GM18498 (cell line): ENCODE results near the gene PLD3.

Source experiments
- ATAC-seq: cut with Tn5 transposase; IDR thresholded peaks from one replicate; pipeline ENCODE4 v1.9.1; 2021; ENCODE audit warnings: mild to moderate bottlenecking, moderate library complexity; ENCODE audit not compliant: unreplicated experiment

The PLD3 gene, protein sequence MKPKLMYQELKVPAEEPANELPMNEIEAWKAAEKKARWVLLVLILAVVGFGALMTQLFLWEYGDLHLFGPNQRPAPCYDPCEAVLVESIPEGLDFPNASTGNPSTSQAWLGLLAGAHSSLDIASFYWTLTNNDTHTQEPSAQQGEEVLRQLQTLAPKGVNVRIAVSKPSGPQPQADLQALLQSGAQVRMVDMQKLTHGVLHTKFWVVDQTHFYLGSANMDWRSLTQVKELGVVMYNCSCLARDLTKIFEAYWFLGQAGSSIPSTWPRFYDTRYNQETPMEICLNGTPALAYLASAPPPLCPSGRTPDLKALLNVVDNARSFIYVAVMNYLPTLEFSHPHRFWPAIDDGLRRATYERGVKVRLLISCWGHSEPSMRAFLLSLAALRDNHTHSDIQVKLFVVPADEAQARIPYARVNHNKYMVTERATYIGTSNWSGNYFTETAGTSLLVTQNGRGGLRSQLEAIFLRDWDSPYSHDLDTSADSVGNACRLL

DNA sequence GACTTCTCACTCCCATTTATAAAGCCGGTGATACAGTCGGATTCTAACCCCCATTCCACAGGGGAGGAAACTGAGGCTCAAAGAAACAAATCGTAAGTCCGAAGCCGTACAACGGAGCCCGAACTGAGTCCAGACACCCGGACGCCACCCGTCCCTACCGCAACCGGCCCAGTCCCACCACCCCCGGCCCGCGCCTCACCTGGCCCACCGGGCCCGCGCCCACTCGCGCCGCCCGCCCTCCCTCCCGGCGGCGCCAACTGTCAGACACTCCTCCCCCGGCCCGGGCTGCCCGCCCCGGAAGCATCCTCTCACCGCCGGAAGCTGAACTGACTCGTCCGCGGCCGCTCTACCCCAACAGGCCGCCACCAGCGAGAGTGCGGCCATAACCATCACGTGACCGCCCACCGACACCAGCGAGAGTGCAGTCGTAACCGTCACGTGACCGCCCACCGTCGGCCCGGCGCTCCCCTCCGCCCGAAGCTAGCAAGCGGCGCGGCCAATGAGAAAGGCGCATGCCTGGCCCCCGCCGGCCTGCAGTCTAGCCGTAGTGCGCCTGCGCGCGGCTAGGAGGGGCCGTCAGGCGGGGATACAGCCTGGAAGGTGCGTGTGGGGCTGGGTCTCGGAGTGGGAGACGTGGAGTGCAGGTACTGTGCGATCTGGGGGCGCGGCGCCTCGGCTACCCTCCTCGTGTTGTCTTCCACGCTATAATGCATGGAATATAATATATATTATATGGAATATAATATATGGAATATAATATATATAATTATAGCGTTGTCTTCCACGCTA is at the start of gene PLD3, which contains the start of gene C19orf47:
PLD3 (plus strand) TSS at position 571 of the 789 bp plus-strand sequence. CDS start 17,789 bp downstream, outside the sequence.
C19orf47 (minus strand) TSS at position 273 of the 789 bp plus-strand sequence. CDS start 6,540 bp downstream, outside the sequence.
- ATAC-seq: peak; percentile 94

DNA sequence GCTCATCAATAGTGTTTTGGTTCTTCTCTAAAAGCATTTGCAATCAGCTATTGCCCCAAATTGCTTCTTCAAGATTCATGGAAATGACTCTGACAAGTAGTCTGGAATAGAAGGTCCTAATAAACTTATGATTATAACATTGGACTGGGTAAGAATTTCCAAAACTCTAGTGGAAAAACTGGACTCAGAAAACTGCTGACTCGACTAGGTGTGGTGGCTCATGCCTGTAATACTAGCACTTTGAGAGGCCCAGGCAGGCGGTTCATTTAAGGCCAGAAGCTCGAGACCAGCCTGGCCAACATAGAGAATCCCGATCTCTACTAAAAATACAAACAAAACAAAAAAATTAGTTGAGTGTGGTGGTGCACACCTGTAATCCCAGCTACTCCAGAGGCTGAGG is 47.8 kb upstream of the PLD3 start:
- ATAC-seq: no peak

DNA sequence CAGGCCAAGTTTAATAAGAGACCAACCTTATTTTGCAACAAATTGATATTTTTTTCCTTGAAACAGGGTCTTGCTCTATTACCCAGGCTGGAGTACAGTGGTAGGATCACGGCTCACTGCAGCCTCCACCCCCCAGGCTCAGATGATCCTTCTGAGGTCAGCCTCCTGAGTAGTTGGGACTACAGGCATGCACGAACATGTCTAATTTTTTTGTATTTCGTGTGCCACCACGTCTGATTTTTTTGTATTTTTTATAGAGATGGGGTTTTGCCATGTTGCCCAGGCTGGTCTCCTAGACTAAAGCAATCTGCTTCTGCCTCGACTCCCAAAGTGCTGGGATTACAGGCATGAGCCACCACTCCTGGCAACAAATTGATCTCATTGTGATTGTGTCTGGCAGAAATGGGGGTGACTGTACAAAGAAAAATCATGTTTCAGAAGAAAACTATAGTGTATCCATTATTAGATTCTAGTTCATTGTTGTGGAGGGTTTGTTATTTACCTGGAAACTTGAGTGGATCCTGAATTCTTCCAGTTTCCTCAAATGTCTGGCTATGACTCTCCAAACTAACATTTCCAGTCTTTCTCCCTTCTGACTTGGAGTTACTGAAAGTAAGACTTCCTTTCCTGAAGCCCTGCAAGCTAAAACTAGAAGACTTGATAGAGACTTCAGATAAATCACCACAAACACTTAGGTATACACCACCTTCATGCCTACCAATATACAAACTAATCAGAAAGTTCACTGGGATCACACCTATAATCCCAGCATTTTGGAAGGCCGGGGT is 46.1 kb upstream of the PLD3 start:
- ATAC-seq: no peak

DNA sequence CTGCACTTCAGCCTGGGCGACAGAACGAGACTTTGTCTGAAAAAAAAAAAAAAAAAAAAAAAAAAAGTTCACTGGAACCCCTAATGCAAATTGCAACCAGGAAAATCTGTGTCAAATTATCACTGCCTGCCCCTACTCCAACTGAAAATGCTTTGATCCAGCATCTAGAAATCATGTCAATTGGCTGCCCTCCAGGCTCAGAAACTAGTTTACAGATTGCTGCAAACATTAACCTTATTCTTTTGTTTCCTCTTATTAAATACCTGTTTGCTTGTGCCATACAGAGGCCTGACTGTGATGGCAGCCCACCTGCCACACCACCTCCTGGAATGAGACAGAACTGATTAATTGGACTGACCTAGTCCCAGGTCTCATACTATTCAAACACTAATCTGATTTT is 44.7 kb upstream of the PLD3 start:
- ATAC-seq: no peak

DNA sequence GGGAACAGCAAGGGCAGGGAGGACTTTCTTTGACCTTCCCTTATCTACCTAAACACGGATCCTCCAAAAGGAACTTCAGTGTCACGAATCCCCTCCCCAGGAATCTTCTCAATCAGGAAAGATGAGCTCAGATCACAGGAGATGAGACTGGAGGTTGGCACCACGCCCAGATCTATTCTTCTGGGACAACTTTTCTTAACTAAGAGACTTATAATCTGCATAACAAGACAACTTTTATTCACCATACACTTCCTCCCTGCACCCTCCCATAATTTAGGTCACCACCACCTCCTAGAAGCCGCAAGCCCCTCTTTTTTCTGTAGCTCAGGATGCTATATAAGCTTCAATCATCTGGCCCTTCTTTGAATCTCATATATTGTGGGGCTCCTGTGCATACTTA is 44.2 kb upstream of the PLD3 start:
- no peak for ATAC-seq

DNA sequence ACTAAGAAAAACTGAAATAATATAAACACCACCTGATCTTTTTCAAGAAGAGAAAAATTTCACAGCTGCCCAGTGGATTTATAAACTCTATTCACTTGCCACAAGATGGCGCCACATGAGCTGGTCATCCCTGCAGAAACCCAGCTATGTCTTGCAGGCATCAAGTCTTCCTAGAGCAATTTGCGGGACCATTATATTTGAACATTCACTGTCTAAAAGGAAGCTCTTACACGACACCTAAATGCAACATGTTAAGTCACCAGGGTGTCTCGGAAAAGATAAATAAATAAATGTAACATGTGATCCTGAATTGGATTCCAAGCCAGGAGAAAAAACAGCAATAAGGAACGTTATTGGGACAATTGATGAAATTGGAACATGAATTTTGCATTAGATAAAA is 43.1 kb upstream of the PLD3 start:
- ATAC-seq: no peak

DNA sequence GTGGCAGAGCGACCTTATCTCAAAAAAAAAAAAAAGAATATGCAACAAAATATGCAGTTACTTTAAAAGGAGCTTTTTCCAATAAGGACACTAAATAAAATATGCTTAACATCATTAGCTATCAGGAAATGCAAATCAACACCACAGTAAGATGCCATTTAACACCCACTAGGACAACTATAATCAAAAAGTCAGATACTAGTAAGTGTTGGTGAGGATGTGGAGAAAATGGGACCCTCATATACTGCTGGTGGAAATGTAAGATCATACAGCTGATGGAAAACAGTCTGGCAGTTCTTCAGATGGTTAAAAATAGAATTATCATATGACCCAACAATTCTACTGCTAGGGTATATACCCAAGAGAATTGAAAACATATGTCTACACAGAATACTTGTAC is 38.8 kb upstream of the PLD3 start:
- no peak for ATAC-seq

DNA sequence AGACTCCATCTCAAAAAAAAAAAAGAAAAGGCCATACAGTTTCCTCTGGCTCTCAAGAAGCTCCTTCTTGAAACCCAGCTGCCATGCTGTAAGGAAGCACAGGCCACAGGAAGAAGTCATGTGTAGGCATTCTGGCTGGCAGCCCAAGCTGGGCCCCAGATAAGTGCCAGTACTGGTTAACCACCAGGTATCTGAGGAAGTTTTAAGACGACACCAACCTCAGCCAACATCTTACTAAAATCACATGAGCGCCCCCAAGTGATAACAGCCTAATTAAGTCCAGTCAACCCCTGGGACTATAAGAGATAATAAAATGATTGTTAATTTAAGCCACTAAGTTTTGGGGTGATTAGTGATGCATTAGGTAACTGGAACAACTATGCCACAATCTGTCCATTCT is 36.0 kb upstream of the PLD3 start:
- no peak for ATAC-seq

DNA sequence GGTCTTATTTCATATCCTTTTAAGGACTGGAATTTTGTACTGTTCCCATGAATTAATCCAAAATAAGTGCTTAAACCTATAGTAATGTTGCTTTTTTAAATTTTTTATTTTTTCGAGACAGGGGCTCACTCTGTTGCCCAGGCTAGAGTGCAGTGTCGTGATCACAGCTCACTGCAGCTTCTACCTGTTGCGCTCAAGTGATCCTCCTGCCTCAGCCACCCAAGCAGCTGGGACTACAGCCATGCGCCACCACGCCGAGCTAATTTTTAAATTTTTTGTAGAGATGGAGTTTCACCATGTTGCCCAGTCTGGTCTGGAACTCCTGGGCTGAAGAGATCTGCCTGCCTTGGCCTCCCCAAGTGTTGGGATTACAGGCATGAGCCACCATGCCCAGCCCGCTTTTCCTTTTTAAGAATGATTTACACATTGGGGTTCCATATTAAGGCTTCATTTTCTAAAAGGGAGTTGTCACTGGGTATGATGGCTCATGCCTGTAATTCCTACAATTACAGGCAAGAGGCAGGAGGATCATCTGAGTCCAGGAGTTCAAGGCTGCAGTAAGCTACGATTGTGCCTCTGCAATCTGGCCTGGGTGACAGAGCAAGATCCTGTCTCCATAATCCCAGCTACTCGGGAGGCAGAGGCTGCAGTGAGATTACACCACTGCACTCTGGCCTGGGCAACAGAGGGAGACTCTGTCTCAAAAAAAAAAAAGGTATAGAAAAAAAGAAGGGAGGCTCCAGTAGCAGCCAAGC is 35.1 kb upstream of the PLD3 start:
- no peak for ATAC-seq

DNA sequence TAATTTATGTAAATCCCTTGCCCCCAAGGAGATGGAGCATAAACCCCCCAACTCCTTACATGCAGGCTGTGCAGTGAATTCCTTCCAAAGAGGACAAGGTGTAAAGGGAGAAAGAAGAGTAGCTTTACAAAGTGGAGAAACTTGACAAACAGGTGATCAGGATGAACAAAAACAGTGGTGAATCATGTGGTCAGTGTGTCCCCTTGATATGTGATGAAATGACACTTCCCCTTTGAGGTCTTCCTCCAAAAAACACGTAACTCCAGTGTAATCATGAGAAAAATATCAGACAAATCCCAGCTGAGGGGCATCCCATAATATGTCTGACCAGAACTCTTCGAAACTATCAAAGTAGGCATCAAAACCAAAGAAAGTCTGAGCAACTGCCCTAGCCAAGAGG is 33.8 kb upstream of the PLD3 start:
- ATAC-seq: no peak

DNA sequence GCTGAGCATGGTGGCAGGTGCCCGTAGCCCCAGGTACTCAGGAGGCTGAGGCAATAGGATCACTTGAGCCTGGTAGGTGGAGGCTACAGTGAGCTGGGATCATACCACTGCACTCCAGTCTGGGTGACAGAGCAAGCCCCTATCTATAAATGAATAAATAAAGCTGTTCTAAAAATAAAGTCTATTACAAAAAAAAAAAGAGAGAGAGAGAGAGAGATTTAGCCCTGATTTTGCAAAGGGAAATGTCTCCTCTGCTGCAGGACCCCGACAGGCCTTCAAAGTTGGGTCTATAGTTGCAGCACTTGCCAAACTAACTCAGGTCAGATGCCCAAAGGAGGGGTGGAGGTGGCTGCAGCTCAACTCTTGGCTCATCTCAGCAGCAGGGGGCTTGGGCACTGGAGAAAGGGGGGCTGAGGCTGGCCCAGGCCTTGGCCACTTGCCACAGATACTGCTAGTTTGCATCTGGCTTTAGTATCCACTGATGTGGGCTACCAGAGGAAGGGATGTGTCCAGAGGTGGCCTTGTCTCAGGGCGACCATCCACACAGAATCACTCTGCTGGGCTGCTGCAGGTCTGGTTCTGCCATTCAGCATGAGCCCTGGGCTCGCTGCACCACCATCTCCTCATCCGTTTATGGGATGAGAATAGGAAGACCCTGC is 32.6 kb upstream of the PLD3 start:
- ATAC-seq: no peak

DNA sequence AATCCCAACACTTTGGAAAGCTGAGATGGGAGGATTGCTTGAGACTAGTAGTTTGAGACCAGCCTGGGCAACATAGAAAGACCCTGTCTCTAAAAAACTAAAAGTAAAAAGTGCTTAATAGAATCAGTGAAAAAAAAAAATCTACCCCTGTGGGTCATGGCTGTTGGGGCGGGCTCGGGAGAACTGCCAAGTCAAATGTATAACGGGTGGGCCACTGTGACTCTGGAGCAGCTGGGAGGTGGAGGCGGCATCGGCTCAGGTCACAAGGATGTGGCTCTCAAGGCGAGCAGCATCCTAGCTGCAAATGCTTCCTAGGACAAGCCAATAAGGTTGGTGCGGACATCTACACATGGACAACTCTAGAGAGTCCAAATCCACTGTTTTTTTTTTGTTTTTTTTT is 31.2 kb upstream of the PLD3 start:
- ATAC-seq: no peak

DNA sequence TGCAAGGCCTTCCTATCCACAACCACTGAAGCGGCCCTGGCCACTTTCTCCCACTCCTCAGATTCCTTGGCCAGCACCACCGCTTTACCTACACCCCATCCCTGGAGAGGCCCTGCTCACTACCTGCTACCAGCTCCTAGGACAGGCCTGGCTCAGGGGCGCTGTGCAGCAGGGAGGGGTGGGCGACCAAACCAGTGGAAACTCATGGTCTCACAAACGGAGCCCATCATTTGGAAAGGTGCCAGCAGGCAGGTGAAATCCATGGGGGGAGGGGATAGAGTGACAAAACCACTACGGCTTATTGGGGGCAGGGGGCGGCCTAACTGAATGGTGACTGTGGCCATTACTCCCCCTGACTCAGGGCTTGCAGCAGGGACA is 27.9 kb upstream of the PLD3 start:
- no peak for ATAC-seq

DNA sequence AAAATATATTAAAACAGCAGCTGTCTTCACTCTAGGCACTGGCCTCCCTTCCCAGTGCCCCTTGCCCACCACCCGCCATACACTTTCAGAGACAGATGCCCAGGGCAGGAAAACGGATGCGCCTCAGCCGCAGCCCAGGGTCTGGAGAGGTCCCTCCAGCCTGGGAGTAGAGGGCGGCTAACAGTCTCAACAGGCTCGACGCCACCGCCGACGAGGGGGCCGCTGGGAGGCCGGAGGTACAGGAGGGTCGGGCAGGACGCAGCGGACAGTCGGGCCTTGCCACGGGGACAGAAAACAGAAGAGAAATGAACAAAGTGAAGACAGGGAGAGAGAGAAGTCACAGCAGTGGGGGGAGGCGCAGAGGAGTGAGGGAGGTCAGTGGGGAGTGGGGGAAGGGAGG is 27.4 kb upstream of the PLD3 start:
- no peak for ATAC-seq

DNA sequence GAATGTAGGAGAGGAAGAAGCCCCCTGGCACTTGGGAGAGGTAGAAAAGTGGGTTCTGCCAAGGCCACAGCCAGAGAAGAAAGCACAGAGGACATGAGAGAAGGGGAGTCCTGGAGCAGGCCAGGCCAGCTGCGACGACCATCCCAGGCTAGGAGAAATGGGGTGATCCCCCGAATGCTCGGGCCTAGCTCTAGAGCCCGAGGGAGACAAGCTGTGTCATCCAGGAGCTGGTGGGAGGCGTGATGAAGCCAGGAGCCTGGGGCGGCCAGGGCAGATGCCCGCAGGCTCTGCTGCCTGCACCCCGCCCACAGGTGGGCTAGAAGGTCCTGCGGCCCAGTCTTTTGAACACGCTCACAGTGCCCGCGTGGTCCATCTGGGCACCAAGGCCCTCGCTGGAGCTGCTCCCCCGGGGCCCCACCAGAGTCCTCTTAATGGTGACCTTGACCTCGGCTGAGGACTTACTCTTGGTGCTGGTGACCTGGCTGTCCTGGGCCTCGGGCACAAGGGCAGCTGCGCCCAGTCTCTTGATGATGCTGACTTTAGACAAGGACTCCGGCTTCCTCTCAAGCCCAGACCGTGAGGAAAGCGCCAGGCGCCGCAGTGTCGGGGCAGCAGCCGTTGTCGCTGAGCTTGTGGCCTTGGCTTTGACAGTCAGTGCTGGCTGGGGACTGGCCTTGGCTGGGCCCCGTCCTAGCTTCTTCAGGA is 26.8 kb upstream of the PLD3 start:
- ATAC-seq: no peak

DNA sequence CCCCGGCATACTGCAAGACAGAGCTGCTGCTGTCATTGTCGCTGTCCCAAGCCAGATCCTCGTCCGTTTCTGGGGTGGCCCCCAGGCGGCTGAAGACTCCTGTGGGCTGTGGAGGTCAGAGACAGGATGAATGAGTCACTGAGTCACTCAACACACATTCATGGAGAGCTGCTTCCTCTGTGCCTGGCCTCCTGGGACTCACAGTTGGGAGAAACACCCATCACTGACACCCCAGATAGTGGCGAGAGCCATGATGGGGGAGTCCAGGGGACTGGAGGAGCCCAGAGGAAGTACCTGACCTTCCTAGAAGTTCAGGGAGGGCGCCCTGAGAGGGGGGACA is 26.3 kb upstream of the PLD3 start:
- ATAC-seq: no peak

DNA sequence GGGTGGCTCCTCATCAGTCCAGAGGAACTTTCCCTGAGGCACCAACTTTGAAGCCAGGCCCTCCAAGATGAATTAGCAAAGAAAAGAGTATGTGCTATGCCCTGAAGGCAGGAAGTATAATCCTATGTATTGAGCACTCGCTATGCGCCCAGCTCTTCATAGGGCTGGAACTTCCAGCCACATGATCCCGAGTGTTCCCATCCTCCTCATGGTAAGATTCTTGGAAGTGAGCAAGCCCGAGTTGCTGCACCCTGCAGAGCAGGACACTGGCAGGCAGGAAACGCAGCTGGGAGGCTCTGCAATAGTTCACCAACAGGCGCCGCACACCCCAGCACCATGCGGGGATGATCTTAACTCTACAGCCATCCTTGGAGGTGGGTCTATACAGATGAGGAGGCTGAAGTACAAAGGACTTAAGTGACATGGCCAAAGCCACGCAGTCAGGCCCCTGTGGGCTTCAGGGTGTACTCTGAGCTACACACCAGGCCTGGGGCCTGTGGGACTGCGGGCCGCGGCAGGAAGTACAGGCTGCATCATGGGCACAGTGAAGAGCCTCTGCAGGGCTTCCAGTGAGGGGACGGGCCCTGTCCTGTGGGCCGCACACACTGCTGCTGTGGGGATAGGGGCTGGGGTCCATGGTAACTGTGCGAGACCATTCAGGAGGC is 25.4 kb upstream of the PLD3 start:
- no peak for ATAC-seq

DNA sequence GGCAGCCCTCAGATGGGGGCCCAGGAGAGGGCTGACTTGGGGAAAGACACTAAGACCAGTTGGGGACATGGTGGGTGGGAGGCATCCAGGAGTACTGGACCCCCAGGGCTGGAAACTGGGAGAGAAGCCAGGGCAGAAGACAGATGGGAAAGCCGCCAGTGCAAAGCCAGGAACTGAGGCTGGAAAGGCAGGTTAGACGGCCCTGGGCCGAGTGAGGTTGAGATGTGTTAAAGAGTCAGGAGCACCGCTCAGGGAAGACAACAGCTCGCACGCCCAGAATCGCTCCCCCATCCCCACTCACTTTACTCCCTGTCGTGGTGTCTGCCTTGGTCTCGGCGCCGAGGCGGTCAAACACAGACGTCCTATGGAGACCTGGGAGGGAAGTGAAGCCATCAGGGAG is 24.8 kb upstream of the PLD3 start:
- no peak for ATAC-seq

DNA sequence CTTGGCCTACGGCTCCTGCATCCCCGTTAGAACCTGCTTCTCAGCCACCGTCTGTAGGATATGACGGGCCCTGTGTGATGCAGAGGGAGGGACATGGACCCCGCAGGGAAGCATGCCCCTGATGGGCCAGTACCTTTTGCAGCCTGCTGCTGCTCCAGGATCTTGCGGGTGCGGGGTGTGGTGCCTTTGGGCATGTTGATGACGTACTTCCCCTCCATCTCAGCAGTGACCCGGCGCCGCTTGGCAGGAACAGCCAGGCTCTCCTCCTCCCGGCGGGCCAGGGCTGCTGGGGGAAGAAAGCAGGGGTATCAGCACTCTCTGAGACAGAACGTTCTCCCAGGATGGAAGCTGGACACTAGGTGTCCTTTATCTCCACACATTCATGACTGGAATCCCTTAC is 22.3 kb upstream of the PLD3 start:
- no peak for ATAC-seq
